ENCODE data around the gene COL1A1.

DNA sequence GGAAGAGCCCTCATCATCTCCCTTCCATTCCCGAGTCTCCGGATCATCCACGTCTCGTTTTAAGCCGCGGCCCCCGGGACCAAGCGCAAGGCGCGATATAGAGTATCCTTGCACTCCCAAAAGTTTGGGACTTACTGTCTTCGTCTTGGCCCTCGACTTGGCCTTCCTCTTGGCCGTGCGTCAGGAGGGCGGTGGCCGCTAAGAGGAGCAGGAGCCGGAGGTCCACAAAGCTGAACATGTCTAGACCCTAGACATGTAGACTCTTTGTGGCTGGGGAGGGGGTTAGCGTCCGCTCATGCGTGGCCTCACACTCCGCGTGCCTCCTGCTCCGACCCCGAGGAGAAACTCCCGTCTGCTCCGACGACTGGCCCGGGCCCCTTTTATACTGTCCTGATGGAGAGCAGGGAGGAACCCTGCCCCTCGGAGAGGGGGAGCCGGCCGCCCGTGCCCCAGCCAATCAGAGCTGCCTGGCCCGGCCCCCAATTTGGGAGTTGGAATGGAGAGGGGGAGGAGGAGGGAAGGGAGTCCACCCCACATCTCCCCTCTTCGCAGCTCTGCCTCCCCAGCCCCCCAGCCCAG lies at the start of gene COL1A1:
- TF ChIP-seq POLR2A (IDR thresholded peaks at IDR 0.05; ENCODE audit: low read length), result no peak
- no peak for TF ChIP-seq GATA1 (IDR thresholded peaks at IDR 0.05; ENCODE audit: low read depth, low read length)

Measured in erythroblast (primary cell).